Activated CD4-positive, alpha-beta T cell treated with anti-CD3 and anti-CD28 coated beads for 48 hours (primary cell): ENCODE measurements around the gene OR2T35.
"Not testable (repeated sequence)": the region's sequence is repeated elsewhere in the genome, so short reads cannot be mapped to it uniquely, and the experiment has no call there.

ENCODE experiments used
- DNase-seq: peaks from one replicate; pipeline ENCODE4 v3.0.0-alpha.2; 2020

The OR2T35 gene, protein sequence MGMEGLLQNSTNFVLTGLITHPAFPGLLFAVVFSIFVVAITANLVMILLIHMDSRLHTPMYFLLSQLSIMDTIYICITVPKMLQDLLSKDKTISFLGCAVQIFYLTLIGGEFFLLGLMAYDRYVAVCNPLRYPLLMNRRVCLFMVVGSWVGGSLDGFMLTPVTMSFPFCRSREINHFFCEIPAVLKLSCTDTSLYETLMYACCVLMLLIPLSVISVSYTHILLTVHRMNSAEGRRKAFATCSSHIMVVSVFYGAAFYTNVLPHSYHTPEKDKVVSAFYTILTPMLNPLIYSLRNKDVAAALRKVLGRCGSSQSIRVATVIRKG

DNA sequence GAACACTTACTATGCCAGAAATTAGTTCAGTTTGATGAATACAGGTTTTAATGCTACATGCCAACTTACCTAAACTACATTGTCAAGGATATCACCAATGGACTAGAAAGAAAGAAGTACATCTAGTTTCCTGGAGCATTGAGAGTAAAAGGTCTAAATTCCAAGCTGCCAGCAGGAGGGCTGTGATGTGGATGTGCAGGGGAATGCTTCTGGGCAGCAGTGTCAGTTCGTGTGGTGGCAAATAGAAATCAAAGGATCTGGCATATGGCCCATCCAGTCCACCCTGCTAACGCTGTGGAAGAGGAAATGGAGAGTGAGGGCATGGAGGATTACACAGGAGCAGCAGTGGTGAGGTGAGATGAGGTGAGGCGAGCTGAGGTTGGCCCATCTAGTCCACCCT, at the start of gene OR2T35:
Gene OR2T35, minus strand, starts transcription at position 101 of the 400 bp plus-strand sequence. CDS start 6,020 bp downstream, outside the sequence.
- not testable (repeated sequence) for DNase-seq

DNA sequence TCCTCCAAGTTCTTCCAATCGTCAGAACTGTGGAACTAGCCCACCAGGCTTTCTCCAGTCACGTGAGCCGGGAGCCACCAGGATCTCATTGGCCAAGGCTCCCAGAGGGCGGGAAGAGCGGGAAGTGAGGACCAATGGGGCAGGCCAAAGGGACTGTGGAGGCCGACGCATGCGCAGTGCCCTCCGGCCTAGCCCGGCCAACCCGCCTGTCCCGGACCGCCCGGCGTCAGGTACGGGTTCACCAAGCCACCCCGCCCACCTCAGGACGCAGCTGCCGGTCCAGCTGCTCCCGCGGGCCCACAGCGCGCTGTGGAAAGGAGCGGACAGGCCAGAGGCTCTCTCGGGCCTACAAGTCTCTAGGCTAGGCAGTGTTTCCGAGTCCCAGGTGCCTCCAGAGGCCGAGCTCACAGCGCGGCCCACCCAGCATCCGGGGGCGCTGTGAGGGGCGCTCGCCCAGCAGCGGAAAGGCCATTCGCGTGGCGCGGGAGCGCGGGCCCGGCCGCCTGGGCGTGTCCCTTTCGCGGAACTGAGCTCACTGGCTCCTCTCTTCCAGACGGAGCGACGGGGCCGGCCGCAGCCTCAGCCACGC, 46.6 kb upstream of the OR2T35 start:
- no peak for DNase-seq

DNA sequence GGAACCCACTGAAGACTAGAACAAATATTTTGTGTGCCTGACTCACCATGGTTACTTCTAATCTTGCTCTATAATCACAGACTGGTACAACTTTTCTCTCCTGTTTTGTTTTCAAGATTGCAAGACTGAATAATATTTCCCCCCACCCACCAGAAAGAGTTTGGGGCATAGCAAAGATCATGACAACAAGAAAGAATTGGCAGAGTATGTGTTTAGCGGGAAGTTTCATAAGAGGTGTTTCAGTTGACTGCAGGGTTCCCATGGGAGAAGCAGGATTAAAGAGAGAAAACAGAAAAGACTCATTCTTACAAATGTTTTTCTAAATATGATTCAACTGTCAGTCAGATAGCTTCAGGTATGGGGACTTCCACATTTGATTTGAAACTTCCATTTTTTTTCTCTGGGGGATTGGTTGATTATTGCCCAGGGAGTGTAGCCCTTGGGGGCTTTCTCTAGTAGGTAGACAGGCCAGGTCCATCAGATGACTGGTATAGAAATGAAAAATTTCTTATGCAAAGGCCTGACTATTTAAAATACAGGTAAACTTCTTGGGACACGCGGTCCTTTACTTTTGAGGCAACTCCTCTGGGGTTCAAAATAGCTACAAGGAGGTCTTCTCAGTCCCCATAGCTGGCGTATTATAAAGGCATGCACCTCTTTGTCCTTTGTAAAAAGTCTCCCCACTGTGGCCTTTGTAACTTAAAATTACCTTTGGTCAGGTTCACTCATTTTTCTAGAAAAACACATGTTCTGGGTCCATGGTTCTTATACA, 43.6 kb upstream of the OR2T35 start:
- DNase-seq: no peak

DNA sequence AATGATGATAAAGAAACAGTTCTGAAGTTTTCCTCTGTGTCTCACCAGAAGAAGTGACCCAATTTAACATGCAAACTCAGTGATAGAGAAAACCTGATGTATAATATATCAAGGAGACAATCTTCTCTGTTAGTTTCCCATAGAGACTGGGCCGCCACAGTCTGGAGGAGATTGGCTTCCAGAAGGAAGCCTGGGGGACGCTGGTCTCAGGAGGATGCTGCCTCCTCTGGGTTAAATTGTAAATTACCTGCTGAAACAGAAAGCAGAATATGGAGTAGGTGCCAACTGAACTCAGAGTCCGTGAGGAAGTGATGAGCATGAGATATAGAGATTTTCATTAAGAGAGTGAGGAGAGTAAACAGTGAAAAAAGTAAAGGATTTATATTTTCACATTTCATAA, 41.7 kb upstream of the OR2T35 start:
- DNase-seq: peak; percentile 21

DNA sequence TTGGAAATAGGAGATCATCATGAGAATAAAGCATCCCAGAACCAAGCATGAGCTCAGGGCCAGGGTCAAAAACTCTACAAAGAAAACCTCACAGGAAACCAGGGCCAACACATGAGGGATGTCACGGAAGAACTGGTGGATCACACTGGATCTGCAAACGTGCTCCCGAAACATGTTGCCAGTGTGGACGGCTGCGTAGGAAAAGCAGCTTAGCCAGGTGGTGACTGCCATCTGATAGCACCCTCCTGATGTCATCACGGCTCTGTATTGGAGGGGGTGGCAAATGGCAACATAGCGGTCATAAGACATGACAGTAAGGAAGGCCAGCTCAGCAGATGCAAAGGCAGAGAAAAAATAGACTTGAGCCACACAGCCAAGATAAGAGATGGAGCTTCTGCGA, 36.6 kb upstream of the OR2T35 start:
- no peak for DNase-seq

DNA sequence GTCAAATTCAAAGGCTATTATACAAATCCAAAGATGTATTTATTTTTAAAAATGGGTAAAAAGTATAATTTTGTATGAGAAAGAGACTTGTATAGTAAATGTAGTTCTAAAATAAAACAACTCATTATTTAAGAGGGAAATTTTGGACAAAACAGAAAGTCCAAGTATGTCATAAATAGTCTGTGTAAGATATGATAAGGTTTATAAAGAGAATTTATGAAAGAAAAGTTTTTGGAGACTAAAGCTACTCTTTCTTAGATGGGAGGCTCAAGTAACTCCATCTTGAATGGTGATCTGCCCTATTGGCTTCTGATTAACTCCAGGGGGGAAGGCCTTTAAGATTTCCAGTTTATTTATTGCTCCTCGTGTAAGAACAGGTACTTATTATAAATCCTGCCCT, 24.9 kb upstream of the OR2T35 start:
- no peak for DNase-seq

DNA sequence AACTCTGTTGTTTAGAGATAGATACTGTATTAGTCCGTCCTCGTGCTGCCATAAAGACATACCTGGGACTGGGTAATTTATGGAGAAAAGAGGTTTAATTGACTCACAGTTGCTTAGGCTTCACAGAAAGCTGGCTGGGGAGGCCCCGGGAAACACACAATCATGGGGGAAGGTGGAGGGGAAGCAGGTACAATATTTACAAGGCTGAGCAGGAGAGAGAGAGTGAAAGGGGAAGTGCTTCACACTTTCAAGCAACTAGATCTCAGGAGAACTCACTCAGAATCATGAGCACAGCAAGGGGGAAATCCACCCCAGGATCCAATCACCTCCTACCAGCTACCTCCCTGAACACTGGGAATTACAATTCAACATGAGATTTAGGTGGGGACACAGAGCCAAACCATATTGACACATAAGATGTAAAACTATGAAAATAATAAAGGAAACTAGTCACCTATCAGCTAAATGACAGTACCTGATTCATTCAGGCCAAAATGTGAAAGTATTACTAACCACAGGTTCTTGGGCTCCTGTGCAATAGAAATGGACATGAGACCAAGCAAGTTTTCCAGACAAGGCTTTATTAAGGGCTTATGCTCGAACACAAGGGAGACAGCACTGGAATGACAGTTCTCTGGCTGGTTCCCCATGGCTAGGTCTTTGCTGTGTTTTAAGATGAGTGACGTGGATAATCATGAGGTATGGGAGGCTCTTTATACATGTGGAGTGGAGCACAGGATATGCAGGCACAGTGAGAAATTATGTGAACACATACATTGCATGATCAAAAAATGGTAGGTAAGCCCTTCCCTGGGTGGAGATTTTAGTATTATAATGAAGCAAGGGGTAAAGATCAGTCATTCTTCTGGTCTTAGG, 18.6 kb upstream of the OR2T35 start:
- not testable (repeated sequence) for DNase-seq

DNA sequence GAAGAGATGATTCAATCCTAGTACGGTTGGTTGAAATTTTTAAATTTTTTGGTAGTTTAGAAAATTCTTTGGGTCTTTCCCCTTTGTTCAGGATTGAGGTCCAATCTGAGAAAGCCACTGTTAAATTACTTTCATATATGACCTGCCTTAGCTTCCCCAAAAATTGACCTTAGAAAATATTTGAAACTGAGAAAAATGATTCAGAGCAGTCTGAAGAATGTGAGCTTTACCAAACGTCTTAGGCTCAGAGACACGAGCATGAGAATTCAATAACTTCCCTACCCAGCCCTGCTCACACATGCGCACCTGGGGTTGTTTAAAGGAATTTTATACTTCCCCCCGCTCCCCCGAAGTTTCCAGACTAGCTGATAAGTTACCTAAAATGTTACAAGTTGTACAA, 11.7 kb upstream of the OR2T35 start:
- DNase-seq: not testable (repeated sequence)

DNA sequence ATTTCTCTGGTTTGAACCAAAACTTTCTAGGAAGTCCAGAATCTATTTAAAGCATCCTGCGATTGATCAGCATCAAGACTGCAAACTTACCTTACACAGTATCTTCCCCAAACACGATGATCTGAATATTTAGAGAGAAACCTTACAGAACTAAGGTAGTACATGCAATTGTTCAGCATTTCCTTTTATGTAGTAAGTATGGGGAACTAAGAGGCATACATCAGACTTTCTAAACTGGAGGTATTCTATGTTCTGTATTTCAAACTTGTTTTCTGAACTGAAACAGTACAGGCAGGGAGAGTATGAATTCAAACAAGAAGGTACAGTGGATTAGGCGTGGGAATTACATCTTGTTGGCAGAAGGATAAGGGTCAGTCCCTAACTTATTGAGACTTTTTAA, 10.3 kb upstream of the OR2T35 start, which contains the start of gene OR2T27:
Gene OR2T27, minus strand, starts transcription at position 175 of the 400 bp plus-strand sequence. CDS start 4,644 bp downstream, outside the sequence.
- DNase-seq: not testable (repeated sequence)

DNA sequence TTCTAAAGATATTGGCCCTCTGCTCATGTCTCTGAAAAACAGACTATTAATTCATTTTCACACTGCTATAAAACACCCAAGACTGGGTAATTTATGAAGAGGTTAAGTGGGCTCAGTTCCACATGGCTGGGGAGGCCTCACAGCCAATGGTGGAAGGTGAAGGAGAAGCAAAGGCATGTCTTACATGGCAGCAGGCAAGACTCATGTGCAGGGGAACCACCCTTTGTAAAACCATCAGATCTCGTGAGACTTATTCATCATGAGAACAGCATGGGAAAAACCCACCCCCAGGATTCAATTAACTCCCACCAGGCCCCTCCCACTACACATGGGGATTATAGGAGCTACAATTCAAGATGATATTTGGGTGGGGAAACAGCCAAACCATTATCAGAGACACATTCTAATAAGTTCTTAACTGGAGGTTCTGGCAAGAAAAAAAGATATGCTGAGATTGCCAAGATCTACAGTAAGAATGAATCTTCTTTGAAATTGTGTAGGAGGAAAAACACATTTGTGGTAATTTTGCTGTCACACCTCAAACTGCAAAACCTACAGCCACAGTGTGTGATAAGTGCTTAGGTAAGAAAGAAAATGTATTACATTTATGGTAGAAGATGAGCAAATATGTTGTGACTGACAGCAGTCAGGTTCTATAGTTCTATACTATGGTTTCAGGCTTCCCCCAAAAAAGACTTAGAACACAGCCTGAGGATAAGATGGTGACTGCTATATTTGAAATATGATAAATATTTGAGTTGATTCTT, 3.9 kb upstream of the OR2T35 start:
- DNase-seq: not testable (repeated sequence)

DNA sequence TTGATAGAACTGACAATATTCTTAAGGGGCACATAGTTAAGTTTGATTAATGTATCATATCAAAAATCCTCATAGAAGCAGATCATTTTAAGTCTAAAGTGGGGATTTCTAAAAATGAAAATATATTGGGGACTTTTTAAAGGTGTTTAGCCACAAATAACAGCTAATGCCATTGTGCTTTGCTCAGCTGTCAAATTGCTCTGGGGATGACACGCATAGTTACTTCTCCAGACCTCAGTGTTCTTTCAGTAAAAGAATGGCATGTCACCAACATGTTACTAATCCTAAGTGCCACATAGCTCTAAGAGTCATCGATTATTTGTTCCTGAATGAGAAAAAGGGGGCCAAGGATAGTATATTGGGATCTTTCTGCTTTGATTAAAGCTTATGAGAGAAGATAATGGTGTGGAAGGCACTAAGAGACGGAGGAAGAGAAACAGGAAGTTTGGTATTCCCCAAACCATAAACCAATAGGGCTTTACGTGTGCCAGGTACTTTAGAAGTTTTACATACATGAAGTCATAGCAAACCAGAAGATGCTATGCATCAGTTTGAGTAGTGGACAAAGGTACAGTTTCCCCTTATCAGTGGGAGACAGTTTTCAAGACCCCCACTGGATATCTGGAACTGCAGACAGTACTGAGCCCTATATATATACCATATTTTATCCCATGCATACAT, 2.0 kb downstream of the OR2T35 start:
- DNase-seq: not testable (repeated sequence)

DNA sequence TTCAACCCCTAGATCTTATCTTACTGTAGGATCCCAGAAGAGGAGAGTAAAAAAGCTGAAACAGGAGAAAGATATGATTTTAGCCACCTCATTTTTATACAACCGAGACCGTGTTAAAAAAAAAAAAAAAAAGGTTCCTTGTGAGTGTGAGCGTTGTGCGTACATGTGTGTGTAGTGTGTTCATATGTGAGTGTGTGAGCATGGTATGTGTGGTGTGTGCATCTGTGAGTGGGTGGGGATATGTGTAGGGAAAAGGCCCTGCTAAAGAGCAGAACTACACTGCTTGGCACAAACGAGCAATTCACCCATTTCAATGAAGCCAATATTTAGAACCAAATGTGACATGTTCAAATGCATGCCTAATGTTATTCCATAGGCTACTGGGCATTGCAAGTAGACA, 3.5 kb downstream of the OR2T35 start:
- DNase-seq: not testable (repeated sequence)

DNA sequence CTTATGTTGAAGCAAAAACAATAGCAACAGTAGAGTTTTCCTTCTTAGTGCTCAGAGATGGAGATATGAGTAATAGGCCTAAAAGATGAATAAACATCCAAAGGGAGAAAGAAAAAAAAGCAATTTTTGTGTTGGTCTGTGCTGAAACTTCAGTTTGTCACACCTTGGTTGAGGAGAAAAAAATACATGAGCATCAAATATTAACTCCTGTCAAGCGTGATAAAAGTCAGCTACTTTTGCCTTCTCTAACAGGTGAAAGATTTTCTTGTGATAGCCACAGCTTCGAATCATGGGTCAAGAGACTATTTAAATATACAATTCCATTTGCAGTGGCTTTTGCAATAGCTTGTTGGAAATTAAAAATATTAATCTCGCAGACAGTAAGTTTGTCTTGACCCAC, 4.2 kb downstream of the OR2T35 start:
- not testable (repeated sequence) for DNase-seq

DNA sequence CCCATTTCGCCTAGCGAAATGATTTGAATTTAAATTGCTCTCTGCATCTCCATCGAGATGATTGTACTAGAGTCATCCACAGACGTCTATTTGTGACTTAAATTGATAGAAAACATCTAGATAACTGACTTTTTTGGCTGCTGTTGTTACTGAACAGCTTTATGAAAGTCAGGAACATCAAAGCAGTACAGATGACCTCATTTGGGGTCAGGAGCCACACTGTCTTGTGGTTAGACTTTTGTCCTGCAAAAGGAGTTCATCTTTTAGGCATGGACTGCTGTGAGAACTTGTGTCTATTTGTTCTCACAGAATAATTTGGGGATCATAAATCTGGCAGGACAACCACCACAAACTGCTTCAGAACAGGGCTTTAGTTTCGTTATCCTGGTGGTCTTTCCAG, 5.4 kb downstream of the OR2T35 start:
- not testable (repeated sequence) for DNase-seq

DNA sequence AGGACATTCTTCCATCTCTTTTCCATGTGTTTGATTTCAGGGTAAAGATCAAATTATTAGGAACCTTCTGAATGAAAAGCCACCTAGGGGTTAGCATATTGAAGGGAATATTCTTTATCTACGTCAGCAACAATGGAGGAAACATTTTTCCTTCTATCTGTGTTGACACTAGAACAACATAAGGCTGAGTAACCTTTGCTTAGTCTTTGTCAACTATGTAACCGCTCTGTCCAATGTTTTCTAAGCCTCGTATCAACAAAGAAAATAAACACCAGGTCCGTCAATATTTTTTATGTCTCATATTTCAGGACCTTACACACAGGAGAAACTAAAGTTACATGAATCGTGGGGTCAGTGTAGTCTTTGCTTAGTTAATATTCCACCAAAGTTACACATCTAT, 8.5 kb downstream of the OR2T35 start:
- DNase-seq: not testable (repeated sequence)

DNA sequence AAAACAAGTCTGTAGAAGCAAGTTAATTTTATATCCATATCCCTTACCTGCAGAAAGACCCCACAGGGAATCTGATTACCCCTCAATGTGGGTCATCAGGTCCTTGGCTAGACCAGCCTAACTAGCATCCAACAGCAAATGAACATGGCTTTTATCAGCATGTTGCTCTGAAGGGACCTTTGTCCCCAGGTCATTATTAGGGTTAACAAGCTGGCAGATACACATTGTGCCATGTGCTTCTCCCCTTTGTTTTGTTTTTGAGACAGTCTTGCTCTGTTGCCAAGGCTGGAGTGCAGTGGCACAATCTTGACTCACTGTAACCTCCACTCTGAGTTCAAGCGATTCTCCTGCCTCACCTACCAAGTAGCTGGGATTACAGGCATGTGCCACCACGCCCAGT, 10.1 kb downstream of the OR2T35 start, which contains the start of gene OR2T11:
Gene OR2T11, minus strand, starts transcription at position 101 of the 400 bp plus-strand sequence. CDS start 7,963 bp downstream, outside the sequence.
- not testable (repeated sequence) for DNase-seq

DNA sequence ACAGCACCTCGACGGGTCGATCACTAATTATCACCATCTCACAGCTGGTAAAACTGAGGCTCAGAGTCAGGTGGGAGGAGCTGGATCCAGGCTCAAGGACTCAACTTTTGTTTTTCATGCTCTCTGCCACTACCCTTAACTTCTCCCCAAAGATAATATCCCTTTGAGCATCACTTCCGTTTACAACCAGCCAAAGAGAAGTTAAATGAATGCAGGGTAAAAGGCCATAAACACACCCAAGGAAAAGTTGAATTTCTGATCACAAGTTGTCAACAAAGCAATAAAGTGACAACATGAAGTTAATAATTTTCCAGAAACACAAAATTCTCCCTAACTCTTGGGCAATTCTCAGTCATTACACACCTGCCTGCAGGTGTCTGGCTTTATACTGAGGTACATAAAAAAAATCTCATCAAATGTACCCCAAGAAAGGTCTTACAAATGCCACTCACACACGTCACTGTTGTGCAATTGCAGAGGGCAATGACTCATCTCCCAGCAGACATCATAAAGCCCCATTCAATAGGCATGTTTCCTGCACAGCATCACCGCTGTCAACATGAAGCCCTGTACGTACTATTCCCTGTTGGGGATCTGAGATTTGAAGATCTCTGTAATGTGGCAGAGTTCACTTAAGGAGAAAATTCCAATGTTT, 13.6 kb downstream of the OR2T35 start:
- DNase-seq: no peak

DNA sequence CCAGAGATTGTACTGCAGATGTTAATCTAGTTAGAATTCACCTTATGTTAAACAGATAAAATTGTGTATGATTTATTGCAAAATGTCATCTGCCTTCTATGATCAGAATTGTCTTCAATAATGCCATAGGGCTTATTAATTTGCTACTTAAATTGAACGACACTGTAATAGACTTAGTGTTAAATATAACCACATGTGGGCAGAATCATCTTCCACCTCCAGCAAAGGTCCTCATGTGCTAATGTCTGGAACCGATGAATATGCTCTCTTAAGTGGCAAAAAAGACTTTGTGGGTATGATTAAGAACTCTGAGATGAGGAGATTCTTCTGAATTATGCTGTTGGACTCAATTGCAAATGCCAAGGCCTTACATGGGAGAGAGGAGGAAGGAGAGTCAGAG, 14.5 kb downstream of the OR2T35 start:
- DNase-seq: no peak

DNA sequence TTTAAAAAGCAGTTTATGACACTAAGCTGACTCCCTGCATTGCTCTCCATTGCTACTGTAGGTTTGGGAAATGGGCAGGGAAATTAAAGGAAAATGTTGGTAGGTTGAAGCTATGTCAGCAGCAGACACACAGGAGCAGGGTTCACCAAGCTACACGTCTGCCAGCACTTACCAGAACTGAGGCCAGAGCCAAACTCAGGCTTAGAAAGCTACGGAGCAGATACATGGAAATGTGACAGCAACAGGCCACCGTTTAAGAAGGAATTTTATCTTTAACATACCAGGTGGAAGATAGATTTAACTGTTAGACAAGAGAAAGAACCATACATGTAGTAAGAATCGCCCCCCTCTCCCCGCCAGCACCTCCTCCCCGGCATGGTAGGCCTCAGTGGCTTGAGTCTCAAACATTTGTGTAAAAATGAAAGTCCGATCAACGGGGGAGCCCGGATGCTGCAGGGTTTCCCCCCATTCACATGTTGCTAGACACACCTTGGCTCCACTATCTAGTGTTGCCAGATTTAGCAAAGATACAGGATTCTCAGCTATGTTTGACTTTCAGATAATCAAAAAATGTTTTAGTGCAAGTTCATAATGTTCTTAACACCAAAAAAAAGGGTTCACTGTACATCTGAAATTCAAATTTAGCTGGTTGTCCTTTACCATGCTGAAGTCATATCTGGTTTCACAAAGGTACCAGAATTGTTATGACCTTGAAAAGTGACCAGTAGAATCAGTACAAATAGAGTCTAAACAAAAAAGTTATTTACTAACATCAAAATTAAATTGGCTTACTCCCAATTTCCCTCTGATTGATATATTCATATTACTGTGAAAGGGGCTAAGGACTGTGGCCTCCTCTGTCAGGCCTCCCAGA, 16.9 kb downstream of the OR2T35 start:
- DNase-seq: no peak
